Heart right ventricle (tissue), 16 donors: ENCODE results near the gene TMEM266. TPM values are rescaled to one million over a fixed set of nuclear protein-coding genes. Genes with fewer than 3 reads are reported as not detected.

Experiments used
- ATAC-seq, 8 donors: fragments of 200-7000 bp; cut with Tn5 transposase; one replicate each; pipeline ENCODE4 v1.9.1; 2020; ENCODE audit warnings: mild to moderate bottlenecking in 8 of 8, moderate library complexity in 8 of 8, moderate number of reproducible peaks in 1 of 8
- DNase-seq, 2 donors: peaks; one replicate each; pipeline ENCODE4 v3.0.0-alpha.2; 2020
- H3K27ac ChIP-seq, 10 donors: fragments of 200-600 bp; sonication (generic) in 2 of 10; one replicate each; pipeline versions ENCODE4 v1.5.0 to v1.8.0; 2020 to 2022; ENCODE audit warnings: mild to moderate bottlenecking in 3 of 10
- H3K27me3 ChIP-seq, 7 donors: fragments of 200-600 bp; one replicate each; pipeline ENCODE4 v1.8.0; 2021 to 2022; ENCODE audit warnings: mild to moderate bottlenecking in 2 of 7
- H3K36me3 ChIP-seq, 9 donors: fragments of 200-600 bp; sonication (generic) in 1 of 9; one replicate each; pipeline versions ENCODE4 v1.5.0 to v1.8.0; 2020 to 2022; ENCODE audit warnings: mild to moderate bottlenecking in 2 of 9
- H3K4me1 ChIP-seq, 9 donors: fragments of 200-600 bp; sonication (generic) in 1 of 9; one replicate each; pipeline versions ENCODE4 v1.5.0 to v1.8.0; 2020 to 2022; ENCODE audit warnings: mild to moderate bottlenecking in 4 of 9
- H3K4me3 ChIP-seq, 10 donors: fragments of 200-600 bp; sonication (generic) in 2 of 10; one replicate each; pipeline versions ENCODE4 v1.5.0 to v1.8.0; 2020 to 2022; ENCODE audit warnings: mild to moderate bottlenecking in 7 of 10, moderate library complexity in 2 of 10
- H3K9me3 ChIP-seq, 11 donors: fragments of 200-600 bp in 10 of 11; sonication (generic) in 2 of 11; one replicate each; pipeline versions ENCODE4 v1.5.0 to v1.8.0; 2013 to 2022; ENCODE audit warnings: mild to moderate bottlenecking in 2 of 11, control low read depth in 1 of 11, moderate library complexity in 1 of 11
- CTCF ChIP-seq, 9 donors: fragments of 200-600 bp; sonication (generic) in 2 of 9; IDR thresholded peaks; one replicate each; pipeline versions ENCODE4 v1.5.0 to v1.8.0; 2021 to 2022; ENCODE audit warnings: antibody characterized with exemption in 9 of 9, mild to moderate bottlenecking in 5 of 9, moderate library complexity in 1 of 9
- WGBS, 2 donors: extraction: QIAGEN DNeasy Blood & Tissue Kit; methylation state at CpG; one replicate each; pipeline ENCODE4 v1.1.7; 2013; ENCODE audit warnings: inconsistent platforms in 1 of 2; 5-methylcytosine and 5-hydroxymethylcytosine counted together
- intact Hi-C, 10 donors: fragments of 100-400 bp; cut with DNase I; formaldehyde crosslinking; loops; one replicate each; pipeline versions ENCODE4 v1.11.1 to v1.14.2; 2022
- polyA plus RNA-seq, 2 donors: library from polyadenylated mRNA; stranded (reverse); fragments of 200-250 nt; gene quantifications; one replicate each; pipeline ENCODE4 v1.2.3, GENCODE V29; 2013
- total RNA-seq, 10 donors: library from RNA; stranded (reverse); fragmentation: NEBNext Ultra II Directional in 3 of 10; extraction: Animal tissue kit (Norgen Biotek cat#: 25700) in 3 of 10; gene quantifications; one replicate each; pipeline versions ENCODE4 v1.2.1 to v1.2.4, GENCODE V29; 2021 to 2023
- donor health status: Arrhythmogenic right ventricular cardiomyopathy.
- donor health status: ischemic (EF 13 %, LVEDD 7.1; RV severe dilation, severe dysfunction).
- donor health status: healthy with polysubstance abuse.
- donor health status: DM: no; HTN: yes; CAD: no.
- donor health status: DM: no; HTN: no; CAD: no.
- donor health status: ischemic (EF 25% LVEDD 6.9; RV normal size, moderate dysfunction).
- donor health status: ischemic (EF 25% LVEDD 5.7; RV mildly dilated, moderate dysfunction).
- donor health status: healthy.
- donor health status: DM: yes; HTN: yes; CAD: no.
- donor health status: Ischemic cardiomyopathy.
- donor health status: ischemic (EF 35%, LVEDD 5.7; RV mildly dilated, moderate dysfunction).
- donor health status: nonischemic (EF 11% LVEDD 7.7; RV severe dilation, severe dysfunction).
- donor health status: DM: yes; HTN: yes; CAD: no.
- donor health status: PGD.
- donor health status: ischemic (EF 29% LVEDD 5.4; RV normal size, mild dysfunction).
- donor health status: nonischemic (EF 23%, LVEDD 6.1; RV moderate dilation, normal function).

The TMEM266 gene
- total and polyA plus RNA-seq, 12 donors = 0.01 to 0.30 (median 0.15) TPM; not detected in 3

DNA sequence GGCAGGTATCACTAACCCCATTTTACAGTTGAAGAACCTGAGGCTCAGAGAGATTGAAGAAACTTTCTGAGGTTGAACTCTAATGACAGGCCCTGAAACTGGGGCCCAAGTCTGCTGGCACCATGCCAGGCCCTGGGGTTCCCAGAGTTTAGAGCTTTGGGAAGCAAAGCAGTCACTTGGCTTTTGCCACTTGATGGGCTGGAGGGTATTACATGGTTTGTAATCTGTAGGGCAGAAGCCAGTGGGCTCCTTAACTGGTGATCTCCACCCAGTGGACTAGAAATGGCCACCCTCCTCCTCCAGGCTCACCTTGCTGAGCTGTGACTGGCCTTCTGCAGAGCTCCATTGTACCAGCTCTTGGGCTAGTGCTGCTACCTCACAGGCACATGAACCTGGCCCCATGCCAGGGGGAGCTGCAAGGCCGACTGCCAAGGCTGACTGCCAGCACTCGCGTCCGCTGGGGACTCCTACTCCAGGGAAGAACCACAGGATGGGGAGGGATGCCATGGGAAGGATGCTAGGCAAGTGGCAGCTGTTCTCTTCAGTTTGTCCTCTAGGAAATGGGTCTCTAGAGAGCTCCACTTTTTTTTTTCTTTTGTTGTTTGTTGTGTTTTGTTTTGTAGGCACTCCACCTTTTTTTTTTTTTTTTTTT lies 146.7 kb downstream of the TMEM266 start:
- ATAC-seq (peak; percentile 62 to 93 (median 82)), DNase-seq (peak; percentile 85 to 86)
- Histone ChIP-seq H3K27me3 (no peaks in the 10 kb centered on the region), H3K4me1 (peaks cover 0 to 16% (median 0%) of the 10 kb centered on the region in 9 donors), H3K27ac (no peak overlapping the region), H3K9me3 (no peaks in the 10 kb centered on the region), H3K4me3 (no peak overlapping the region), H3K36me3 (peaks cover 0 to 43% (median 7%) of the 10 kb centered on the region in 9 donors)
- TF ChIP-seq CTCF (IDR thresholded peaks at IDR 0.05) = no peak
- intact Hi-C loops = no loop called here
- 29 to 33% methylated on average over 4 of the region's 4 CpGs for WGBS, 2 donors

DNA sequence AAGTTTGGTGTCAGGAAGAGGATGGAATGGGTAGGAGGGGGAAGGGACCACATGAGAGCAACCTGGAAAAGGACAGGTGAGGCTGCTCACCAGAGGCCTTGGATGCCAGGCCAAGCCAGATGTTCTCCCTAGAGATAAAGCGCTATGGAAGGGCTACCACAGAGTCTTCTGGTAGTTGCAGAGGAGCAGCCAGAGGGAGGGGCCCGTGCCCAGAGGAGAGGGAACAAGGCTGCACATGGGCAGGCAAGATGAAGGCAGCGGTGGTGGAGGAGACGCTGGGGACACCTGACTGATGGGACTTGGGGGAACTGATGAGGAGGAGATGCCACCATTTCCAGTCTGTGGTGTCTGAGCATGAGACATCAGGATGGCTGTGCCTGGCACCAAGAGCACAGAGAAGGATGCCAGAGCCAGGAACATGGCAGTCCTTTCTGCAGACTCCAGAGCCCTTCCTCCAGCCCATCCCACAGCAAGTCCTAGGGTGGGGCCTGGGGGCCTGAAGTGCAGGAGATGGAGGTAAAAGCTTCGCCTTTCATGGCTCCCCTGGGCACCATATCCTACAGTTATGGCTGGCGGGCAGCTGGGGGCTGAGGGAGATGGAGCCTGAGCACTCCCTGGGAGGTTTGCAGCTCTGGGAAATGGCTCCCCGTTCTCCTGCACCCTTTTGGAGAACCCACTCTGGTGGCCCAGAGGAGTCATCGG lies 148.4 kb downstream of the TMEM266 start:
- no peaks in the 10 kb centered on the region for H3K27me3 ChIP-seq
- no peak for TF ChIP-seq CTCF (IDR thresholded peaks at IDR 0.05)
- H3K27ac ChIP-seq = no peak overlapping the region
- peaks cover 0 to 16% (median 0%) of the 10 kb centered on the region in 9 donors for H3K4me1 ChIP-seq
- H3K36me3 ChIP-seq = peaks cover 0 to 61% (median 13%) of the 10 kb centered on the region in 9 donors
- intact Hi-C loops = no loop called here
- DNase-seq (no peak), ATAC-seq (no peak)
- no peak overlapping the region for H3K4me3 ChIP-seq
- H3K9me3 ChIP-seq = no peaks in the 10 kb centered on the region
- WGBS, 2 donors = 88 to 91% methylated on average over 8 of the region's 8 CpGs

GRCh38 chr15:76208786-76209424 lies 149.1 kb downstream of the TMEM266 start:
- intact Hi-C loops = no loop called here
- no peaks in the 10 kb centered on the region for H3K9me3 ChIP-seq
- H3K27ac ChIP-seq = no peak overlapping the region
- no peaks in the 10 kb centered on the region for H3K27me3 ChIP-seq
- H3K4me1 ChIP-seq = peaks cover 0 to 16% (median 0%) of the 10 kb centered on the region in 9 donors
- DNase-seq = no peak
- no peak for ATAC-seq
- H3K4me3 ChIP-seq = no peak overlapping the region
- peaks cover 0 to 67% (median 16%) of the 10 kb centered on the region in 9 donors for H3K36me3 ChIP-seq
- TF ChIP-seq CTCF (IDR thresholded peaks at IDR 0.05) = no peak
- 66 to 84% methylated on average over 2 of the region's 2 CpGs for WGBS, 2 donors

GRCh38 chr15:76209523-76209922 lies 149.7 kb downstream of the TMEM266 start:
- H3K36me3 ChIP-seq = peaks cover 0 to 74% (median 18%) of the 10 kb centered on the region in 9 donors
- H3K4me3 ChIP-seq = no peak overlapping the region
- ATAC-seq (no peak), DNase-seq (no peak)
- intact Hi-C loops = no loop called here
- H3K9me3 ChIP-seq = no peaks in the 10 kb centered on the region
- peaks cover 0 to 16% (median 0%) of the 10 kb centered on the region in 9 donors for H3K4me1 ChIP-seq
- no peaks in the 10 kb centered on the region for H3K27me3 ChIP-seq
- 98 to 100% methylated on average over 1 of the region's 1 CpG for WGBS, 2 donors
- TF ChIP-seq CTCF (IDR thresholded peaks at IDR 0.05) = no peak
- H3K27ac ChIP-seq = no peak overlapping the region
